T1000 (cell line): ENCODE data around the gene LHFPL5.

ENCODE experiments used
- DNase-seq: peaks from one replicate; lab custom pipeline; 2025; ENCODE audit warnings: mixed read lengths; lab: John Stamatoyannopoulos, UW

LHFPL5 gene

DNA sequence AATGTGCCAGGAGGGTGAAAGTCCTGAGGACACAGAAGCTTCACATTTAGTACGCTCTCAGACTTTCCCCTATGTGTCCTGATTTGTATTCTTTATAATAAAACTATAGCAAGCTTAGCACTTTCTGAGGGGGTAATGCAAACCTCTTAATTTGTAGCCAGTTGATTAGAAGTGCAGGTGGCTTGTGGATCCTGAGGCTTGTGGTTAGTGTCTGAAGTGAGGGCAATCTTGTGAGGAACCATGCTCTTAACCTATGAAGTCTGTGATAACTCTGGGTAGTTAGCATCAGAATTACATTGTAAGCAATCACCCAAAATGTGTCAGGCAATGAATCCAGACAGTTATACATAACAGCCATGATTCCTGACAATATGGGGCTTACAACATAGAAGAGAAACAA is 51.1 kb downstream of the LHFPL5 start:
- no peak for DNase-seq

DNA sequence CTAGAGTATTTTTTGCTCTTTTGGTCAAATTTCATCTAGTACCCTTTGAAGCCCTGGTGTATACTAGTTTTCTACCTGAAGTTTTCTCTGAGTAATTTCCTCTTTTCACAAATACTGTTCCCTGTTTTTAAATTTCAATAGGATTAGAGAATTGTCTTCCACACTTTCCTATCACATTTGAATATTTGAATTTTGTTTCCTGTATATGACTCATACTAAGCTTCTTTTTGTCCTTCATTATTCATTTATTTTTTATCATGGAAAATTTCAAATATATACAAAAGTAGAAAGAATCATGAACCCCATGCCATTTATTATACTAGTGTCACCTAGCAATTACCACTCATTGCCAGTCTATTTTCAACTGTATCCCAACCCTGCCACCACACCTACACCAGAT is 52.7 kb downstream of the LHFPL5 start:
- no peak for DNase-seq

DNA sequence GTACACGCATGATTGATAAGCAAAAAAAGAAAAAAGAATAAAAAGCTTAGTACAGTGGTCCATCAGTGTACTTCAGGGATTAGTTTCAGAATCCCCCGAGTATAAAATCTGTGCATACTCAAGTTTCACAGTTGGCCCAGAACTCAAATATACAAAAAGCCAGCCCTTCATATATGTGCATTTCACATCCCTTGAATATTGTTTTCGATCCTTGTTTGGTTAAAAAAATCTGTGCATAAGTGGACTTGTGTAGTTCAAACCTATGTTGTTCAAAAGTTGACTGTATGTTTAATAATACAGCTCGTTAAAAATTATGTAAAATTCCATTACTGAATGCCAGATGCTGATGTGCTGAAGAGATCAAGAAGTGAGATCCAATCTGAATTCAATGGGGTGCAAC is 54.2 kb downstream of the LHFPL5 start:
- DNase-seq: no peak
